ENCODE data around the gene KRT10.
"Not testable (repeated sequence)": the region's sequence is repeated elsewhere in the genome, so short reads cannot be mapped to it uniquely, and the experiment has no call there.

Gene KRT10

GRCh38 chr17:40822132-40822812 is at the start of gene KRT10:
Gene KRT10 (minus strand): TSS chr17:40822614. CDS start chr17:40822585, 29 bp downstream.
- DNase-seq (ENCODE audit: low read depth in 2 of 2): no peak

- no peak for DNase-seq (ENCODE audit: low read depth in 2 of 2)
Observed at GRCh38 chr17:40871316-40871715, 48.9 kb upstream of the KRT10 start.

- no peak for DNase-seq (ENCODE audit: low read depth in 2 of 2)
Observed at GRCh38 chr17:40870136-40870535, 47.7 kb upstream of the KRT10 start.

GRCh38 chr17:40866838-40867237 is 44.4 kb upstream of the KRT10 start, which contains the start of gene KRT12:
Gene KRT12 (minus strand): TSS chr17:40867223. CDS start chr17:40867186, 37 bp downstream.
- no peak for DNase-seq (ENCODE audit: low read depth in 2 of 2)

- DNase-seq (ENCODE audit: low read depth in 2 of 2): no peak
Observed at GRCh38 chr17:40864661-40865390, 42.4 kb upstream of the KRT10 start.

GRCh38 chr17:40862985-40863733 is 40.7 kb upstream of the KRT10 start:
- no peak for DNase-seq (ENCODE audit: low read depth in 2 of 2)

GRCh38 chr17:40859536-40859935 is 37.1 kb upstream of the KRT10 start:
- no peak for DNase-seq (ENCODE audit: low read depth in 2 of 2)

GRCh38 chr17:40858667-40859066 is 36.3 kb upstream of the KRT10 start:
- not testable (repeated sequence) for DNase-seq (ENCODE audit: low read depth in 2 of 2)

- DNase-seq (ENCODE audit: low read depth in 2 of 2): no peak
Observed at GRCh38 chr17:40857535-40857934, 35.1 kb upstream of the KRT10 start.

- DNase-seq (ENCODE audit: low read depth in 2 of 2): no peak
Observed at GRCh38 chr17:40854175-40854814, 31.9 kb upstream of the KRT10 start.

GRCh38 chr17:40852364-40852763 is 29.9 kb upstream of the KRT10 start:
- no peak for DNase-seq (ENCODE audit: low read depth in 2 of 2)

GRCh38 chr17:40850293-40850972 is 28.0 kb upstream of the KRT10 start:
- no peak for DNase-seq (ENCODE audit: low read depth in 2 of 2)

- DNase-seq (ENCODE audit: low read depth in 2 of 2): no peak
Observed at GRCh38 chr17:40849723-40850122, 27.3 kb upstream of the KRT10 start.

- DNase-seq (ENCODE audit: low read depth in 2 of 2): no peak
Observed at GRCh38 chr17:40848583-40849235, 26.3 kb upstream of the KRT10 start.

- DNase-seq (ENCODE audit: low read depth in 2 of 2): no peak
Observed at GRCh38 chr17:40846515-40847144, 24.2 kb upstream of the KRT10 start.

GRCh38 chr17:40844671-40845107 is 22.3 kb upstream of the KRT10 start:
- no peak for DNase-seq (ENCODE audit: low read depth in 2 of 2)

- no peak for DNase-seq (ENCODE audit: low read depth in 2 of 2)
Observed at GRCh38 chr17:40843242-40843641, 20.8 kb upstream of the KRT10 start.

GRCh38 chr17:40841246-40841645 is 18.8 kb upstream of the KRT10 start:
- DNase-seq (ENCODE audit: low read depth in 2 of 2): no peak

- DNase-seq (ENCODE audit: low read depth in 2 of 2): no peak
Observed at GRCh38 chr17:40839194-40839593, 16.8 kb upstream of the KRT10 start.

- DNase-seq (ENCODE audit: low read depth in 2 of 2): no peak
Observed at GRCh38 chr17:40836020-40836419, 13.6 kb upstream of the KRT10 start.

Measured in stimulated activated CD4-positive, alpha-beta T cell treated with anti-CD3 and anti-CD28 coated beads, Interleukin-15, amount 100 ng/mL, for 48 hours (primary cell).